Measurements from ENCODE around the gene IFNE.

- TF ChIP-seq CTCF (IDR thresholded peaks at IDR 0.05) (no peak), POLR2A (IDR thresholded peaks at IDR 0.05) (no peak)
These were observed 31.2 kb downstream of the IFNE start for GRCh38 chr9:21450733-21451394.
